ENCODE results near the gene CACNA1A.

The CACNA1A gene

DNA sequence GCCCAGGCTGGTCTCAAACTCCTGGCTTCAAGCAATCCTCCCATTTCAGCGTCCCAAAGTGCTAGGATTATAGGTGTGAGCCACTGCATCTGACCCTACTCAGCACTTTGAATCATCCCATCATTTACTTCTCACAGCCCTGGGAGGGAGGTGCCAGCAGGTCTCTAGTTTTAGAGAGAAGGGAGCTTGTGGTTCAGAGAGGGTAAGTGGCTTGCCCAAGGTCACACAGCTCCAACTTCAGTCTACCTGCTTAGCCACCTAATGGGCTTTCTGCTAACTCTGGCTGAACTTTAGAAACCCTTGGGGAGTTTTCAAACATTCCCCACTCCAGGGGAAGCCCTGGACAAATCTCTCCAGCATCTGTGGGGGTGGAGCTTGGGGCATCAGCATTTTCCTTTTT, 18.3 kb downstream of the CACNA1A start:
- POLR2A ChIA-PET: no interaction called here
- no peak for DNase-seq (ENCODE audit: extremely low spot score)
- TF ChIP-seq HDGF (IDR thresholded peaks at IDR 0.05; ENCODE audit: borderline replicate concordance): no peak
- TF ChIP-seq NFRKB (IDR thresholded peaks at IDR 0.05): no peak
- TF ChIP-seq SUZ12 (IDR thresholded peaks at IDR 0.05): no peak
- TF ChIP-seq, protein P1, sequence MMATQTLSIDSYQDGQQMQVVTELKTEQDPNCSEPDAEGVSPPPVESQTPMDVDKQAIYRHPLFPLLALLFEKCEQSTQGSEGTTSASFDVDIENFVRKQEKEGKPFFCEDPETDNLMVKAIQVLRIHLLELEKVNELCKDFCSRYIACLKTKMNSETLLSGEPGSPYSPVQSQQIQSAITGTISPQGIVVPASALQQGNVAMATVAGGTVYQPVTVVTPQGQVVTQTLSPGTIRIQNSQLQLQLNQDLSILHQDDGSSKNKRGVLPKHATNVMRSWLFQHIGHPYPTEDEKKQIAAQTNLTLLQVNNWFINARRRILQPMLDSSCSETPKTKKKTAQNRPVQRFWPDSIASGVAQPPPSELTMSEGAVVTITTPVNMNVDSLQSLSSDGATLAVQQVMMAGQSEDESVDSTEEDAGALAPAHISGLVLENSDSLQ (IDR thresholded peaks at IDR 0.05): no peak
- no peak for TF ChIP-seq FOXK2 (IDR thresholded peaks at IDR 0.05)
- no peak for TF ChIP-seq L3MBTL2 (conservative IDR thresholded peaks at IDR 0.05)
- TF ChIP-seq ZNF384 (IDR thresholded peaks at IDR 0.05): no peak
- no peak for TF ChIP-seq ELF4 (IDR thresholded peaks at IDR 0.05)
- TF ChIP-seq TARDBP (IDR thresholded peaks at IDR 0.05): no peak
- no peak for TF ChIP-seq FOXM1 (IDR thresholded peaks at IDR 0.05; ENCODE audit: borderline replicate concordance)
- no peak for TF ChIP-seq SP1 (IDR thresholded peaks at IDR 0.05)
- TF ChIP-seq BHLHE40 (IDR thresholded peaks at IDR 0.05; ENCODE audit: borderline replicate concordance): no peak
- no peak for TF ChIP-seq CTBP1 (IDR thresholded peaks at IDR 0.05; ENCODE audit: borderline replicate concordance)
- no peak for TF ChIP-seq LEF1 (IDR thresholded peaks at IDR 0.05; ENCODE audit: borderline replicate concordance)
- CTCF ChIA-PET: no interaction called here

DNA sequence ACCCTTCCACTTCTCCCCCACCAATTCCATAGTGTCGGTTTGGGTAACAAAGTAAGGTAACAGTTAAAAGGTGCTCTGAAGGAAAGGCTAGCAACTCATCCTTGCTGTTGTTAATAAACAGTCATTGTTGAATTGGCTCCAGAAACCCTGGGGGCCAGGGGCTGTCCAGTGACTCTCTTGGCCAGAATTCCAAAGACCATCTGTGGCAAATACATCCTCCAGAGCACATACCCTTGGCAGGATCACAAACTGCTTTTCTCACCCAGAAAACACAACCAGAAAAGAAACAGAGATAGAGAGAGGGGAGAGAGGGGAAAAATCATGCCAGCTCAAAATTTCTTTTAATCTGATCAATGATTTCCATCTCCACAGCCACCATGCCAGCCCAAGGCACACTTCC, 22.1 kb downstream of the CACNA1A start:
- TF ChIP-seq SUZ12 (IDR thresholded peaks at IDR 0.05) (no peak), SP1 (IDR thresholded peaks at IDR 0.05) (no peak), ARNT (IDR thresholded peaks at IDR 0.05) (no peak), ZNF384 (IDR thresholded peaks at IDR 0.05) (no peak), ELF4 (IDR thresholded peaks at IDR 0.05) (no peak), LEF1 (IDR thresholded peaks at IDR 0.05; ENCODE audit: borderline replicate concordance) (no peak), FOXA1 (IDR thresholded peaks at IDR 0.05) (no peak), FOXM1 (IDR thresholded peaks at IDR 0.05; ENCODE audit: borderline replicate concordance) (no peak), HDGF (IDR thresholded peaks at IDR 0.05; ENCODE audit: borderline replicate concordance) (no peak), L3MBTL2 (conservative IDR thresholded peaks at IDR 0.05) (no peak), BHLHE40 (IDR thresholded peaks at IDR 0.05; ENCODE audit: borderline replicate concordance) (no peak), FOXK2 (IDR thresholded peaks at IDR 0.05) (no peak), TARDBP (IDR thresholded peaks at IDR 0.05) (no peak), CTBP1 (IDR thresholded peaks at IDR 0.05; ENCODE audit: borderline replicate concordance) (no peak), NFRKB (IDR thresholded peaks at IDR 0.05) (no peak)
- TF ChIP-seq, protein P1 (IDR thresholded peaks at IDR 0.05): no peak
- DNase-seq (ENCODE audit: extremely low spot score): no peak
- ChIA-PET POLR2A (no interaction called here), CTCF (no interaction called here)

DNA sequence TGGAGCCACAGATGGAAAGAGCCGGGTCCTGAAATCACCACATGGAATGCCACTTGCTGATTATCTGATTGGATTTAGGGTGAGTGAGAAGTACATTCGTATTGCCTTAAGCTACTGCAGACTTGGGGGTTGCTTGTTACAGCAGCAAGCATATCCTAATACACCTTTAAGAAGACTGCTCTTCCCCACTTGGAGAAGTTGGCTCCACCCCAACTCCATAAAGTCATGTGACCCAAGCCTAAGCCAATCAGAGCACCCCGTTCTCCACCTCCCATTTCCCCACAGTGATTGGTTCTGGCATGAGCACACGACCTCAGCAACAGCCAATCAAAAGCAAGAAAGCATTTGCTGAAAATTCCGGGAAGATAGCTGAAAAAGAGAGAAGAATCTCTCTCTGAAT, 23.1 kb downstream of the CACNA1A start:
- no peak for DNase-seq (ENCODE audit: extremely low spot score)
- ChIA-PET POLR2A (no interaction called here), CTCF (no interaction called here)
- TF ChIP-seq L3MBTL2 (conservative IDR thresholded peaks at IDR 0.05) (no peak), CTBP1 (IDR thresholded peaks at IDR 0.05; ENCODE audit: borderline replicate concordance) (no peak), ZNF384 (IDR thresholded peaks at IDR 0.05) (no peak), BHLHE40 (IDR thresholded peaks at IDR 0.05; ENCODE audit: borderline replicate concordance) (no peak), LEF1 (IDR thresholded peaks at IDR 0.05; ENCODE audit: borderline replicate concordance) (no peak), FOXK2 (IDR thresholded peaks at IDR 0.05) (no peak), NFRKB (IDR thresholded peaks at IDR 0.05) (no peak), ELF4 (IDR thresholded peaks at IDR 0.05) (no peak), TARDBP (IDR thresholded peaks at IDR 0.05) (no peak), ARNT (IDR thresholded peaks at IDR 0.05) (no peak)

DNA sequence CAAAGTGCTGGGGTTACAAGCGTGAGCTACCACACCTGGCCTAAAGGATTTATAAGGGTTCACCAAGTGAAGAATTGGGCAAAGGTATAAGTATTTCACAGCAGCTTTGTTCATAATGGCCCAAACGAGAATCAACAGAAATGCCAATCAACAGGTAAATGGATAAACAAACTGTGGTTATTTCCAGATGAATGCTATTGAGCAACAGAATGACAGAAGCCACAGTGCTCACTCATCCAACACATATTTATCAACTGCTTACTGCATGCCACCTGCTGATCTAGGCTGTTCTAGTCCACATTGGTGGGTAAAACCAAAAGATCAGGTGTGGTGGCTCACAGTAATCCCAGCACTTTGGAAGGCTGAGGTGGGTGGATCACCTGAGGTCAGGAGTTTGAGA, 27.7 kb downstream of the CACNA1A start:
- ChIA-PET POLR2A (no interaction called here), CTCF (no interaction called here)
- no peak for DNase-seq (ENCODE audit: extremely low spot score)
- TF ChIP-seq LEF1 (IDR thresholded peaks at IDR 0.05; ENCODE audit: borderline replicate concordance) (no peak), NFRKB (IDR thresholded peaks at IDR 0.05) (no peak), CTBP1 (IDR thresholded peaks at IDR 0.05; ENCODE audit: borderline replicate concordance) (no peak), SP1 (IDR thresholded peaks at IDR 0.05) (no peak), ARNT (IDR thresholded peaks at IDR 0.05) (no peak), TARDBP (IDR thresholded peaks at IDR 0.05) (no peak), ZNF384 (IDR thresholded peaks at IDR 0.05) (no peak), FOXA1 (IDR thresholded peaks at IDR 0.05) (no peak), L3MBTL2 (conservative IDR thresholded peaks at IDR 0.05) (no peak), ELF4 (IDR thresholded peaks at IDR 0.05) (no peak), BHLHE40 (IDR thresholded peaks at IDR 0.05; ENCODE audit: borderline replicate concordance) (no peak), HDGF (IDR thresholded peaks at IDR 0.05; ENCODE audit: borderline replicate concordance) (no peak), FOXK2 (IDR thresholded peaks at IDR 0.05) (no peak), FOXM1 (IDR thresholded peaks at IDR 0.05; ENCODE audit: borderline replicate concordance) (no peak), SUZ12 (IDR thresholded peaks at IDR 0.05) (no peak)
- TF ChIP-seq, protein P1 (IDR thresholded peaks at IDR 0.05): no peak

DNA sequence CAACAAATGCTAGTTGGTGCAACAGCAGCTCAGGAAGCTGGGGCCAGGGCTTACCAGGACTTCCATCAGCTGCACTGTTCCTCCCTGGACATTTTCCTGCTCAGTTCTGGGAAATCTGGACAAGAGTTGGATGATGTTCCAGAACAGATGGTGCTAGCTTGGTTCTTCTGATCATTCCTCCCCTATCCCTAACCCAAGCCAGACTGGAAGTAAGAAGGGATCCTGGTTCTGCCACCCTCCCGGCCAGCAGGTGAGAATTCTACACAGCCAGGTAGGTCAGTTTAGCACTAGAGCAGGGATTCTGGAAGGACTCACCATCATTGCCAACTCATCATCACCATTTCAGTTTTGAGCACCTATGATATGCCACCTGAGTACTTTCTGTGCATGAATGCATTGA, 30.2 kb downstream of the CACNA1A start:
- DNase-seq (ENCODE audit: extremely low spot score): no peak
- ChIA-PET CTCF (interaction anchor here (0.5 kb wide), 1 partner anchor 29 kb away, joined by 3 read pairs; no protein-coding TSS in a partner anchor), POLR2A (no interaction called here)
- TF ChIP-seq LEF1 (IDR thresholded peaks at IDR 0.05; ENCODE audit: borderline replicate concordance) (no peak), ZNF384 (IDR thresholded peaks at IDR 0.05) (no peak), ARNT (IDR thresholded peaks at IDR 0.05) (no peak), ELF4 (IDR thresholded peaks at IDR 0.05) (no peak), BHLHE40 (IDR thresholded peaks at IDR 0.05; ENCODE audit: borderline replicate concordance) (no peak), L3MBTL2 (conservative IDR thresholded peaks at IDR 0.05) (no peak), HDGF (IDR thresholded peaks at IDR 0.05; ENCODE audit: borderline replicate concordance) (no peak), SUZ12 (IDR thresholded peaks at IDR 0.05) (no peak), FOXK2 (IDR thresholded peaks at IDR 0.05) (no peak)

DNA sequence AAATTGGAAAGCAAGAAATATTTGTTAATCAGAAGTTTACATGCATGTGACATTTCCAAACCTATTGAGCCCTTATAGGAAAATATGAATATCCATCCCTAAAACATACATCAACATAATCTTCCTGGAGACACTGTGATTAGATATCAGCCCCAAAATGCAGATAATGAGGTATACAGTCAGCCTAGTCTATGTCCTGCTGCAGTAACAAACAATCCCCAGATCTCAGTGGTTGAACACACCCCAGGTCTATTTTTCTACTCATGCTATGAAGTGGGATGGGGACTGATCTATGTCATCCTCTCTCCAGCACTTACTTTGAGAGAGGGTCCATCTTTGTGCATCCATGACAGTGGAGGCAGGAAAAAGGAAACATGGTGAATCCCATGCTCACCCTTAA, 31.2 kb downstream of the CACNA1A start:
- DNase-seq (ENCODE audit: extremely low spot score): no peak
- TF ChIP-seq LEF1 (IDR thresholded peaks at IDR 0.05; ENCODE audit: borderline replicate concordance) (no peak), L3MBTL2 (conservative IDR thresholded peaks at IDR 0.05) (no peak), ELF4 (IDR thresholded peaks at IDR 0.05) (no peak), HDGF (IDR thresholded peaks at IDR 0.05; ENCODE audit: borderline replicate concordance) (no peak), CTBP1 (IDR thresholded peaks at IDR 0.05; ENCODE audit: borderline replicate concordance) (no peak), BHLHE40 (IDR thresholded peaks at IDR 0.05; ENCODE audit: borderline replicate concordance) (no peak), ARNT (IDR thresholded peaks at IDR 0.05) (no peak), FOXK2 (IDR thresholded peaks at IDR 0.05) (no peak), ZNF384 (IDR thresholded peaks at IDR 0.05) (no peak), NFRKB (IDR thresholded peaks at IDR 0.05) (no peak), SUZ12 (IDR thresholded peaks at IDR 0.05) (no peak), FOXA1 (IDR thresholded peaks at IDR 0.05) (no peak), SP1 (IDR thresholded peaks at IDR 0.05) (no peak), TARDBP (IDR thresholded peaks at IDR 0.05) (no peak), FOXM1 (IDR thresholded peaks at IDR 0.05; ENCODE audit: borderline replicate concordance) (no peak)
- TF ChIP-seq, protein P1 (IDR thresholded peaks at IDR 0.05): no peak
- POLR2A ChIA-PET: no interaction called here
- CTCF ChIA-PET: no interaction called here
